B cell (primary cell): ENCODE measurements around the gene GIPC3. TPM values are rescaled to one million over a fixed set of nuclear protein-coding genes. Genes with fewer than 3 reads are reported as not detected.

Experiments
- ATAC-seq: fragments of 200-7000 bp; cut with Tn5 transposase; one replicate; pipeline ENCODE4 v1.10.0; 2021; ENCODE audit warnings: low read depth, mild to moderate bottlenecking, moderate number of reproducible peaks, moderate library complexity
- CTCF ChIA-PET: fragments of 350-600 bp; sonication (Branson Sonifier 250); formaldehyde crosslinking; loops from one replicate; lab custom pipeline; 2021; ENCODE audit warnings: antibody characterized with exemption, inconsistent platforms; lab: Charles Lee
- POLR2A ChIA-PET: fragments of 350-600 bp; sonication (Branson Sonifier 250); formaldehyde crosslinking; loops from one replicate; lab custom pipeline; 2021; ENCODE audit warnings: antibody characterized with exemption; lab: Charles Lee
- DNase-seq: peaks from one replicate; pipeline ENCODE4 v3.0.0; 2013
- H2AFZ ChIP-seq: 2 replicates; pipeline ENCODE4 v1.6.1; 2012; ENCODE audit warnings: mild to moderate bottlenecking, low read depth, low read length; ENCODE audit not compliant: insufficient read depth, poor library complexity, severe bottlenecking
- H3K27ac ChIP-seq, 2 donors: 1 replicate in 1 of 2; 2 replicates in 1 of 2; pipeline ENCODE4 v1.5.1; 2012 to 2013; ENCODE audit warnings: low read length in 2 of 2, mild to moderate bottlenecking in 2 of 2, moderate library complexity in 1 of 2
- H3K27me3 ChIP-seq, 4 experiments: fragments of 200-600 bp in 1 of 4; sonication (generic) in 1 of 4; replicated peaks in 1 of 4; 1 replicate in 2 of 4; 2 replicates in 2 of 4; pipeline versions ENCODE4 v1.6.1 to v1.7.0; 2013 to 2016; ENCODE audit warnings: low read length in 3 of 4, mild to moderate bottlenecking in 2 of 4, mixed read lengths in 1 of 4, moderate library complexity in 1 of 4; ENCODE audit not compliant: insufficient read depth in 4 of 4, control insufficient read depth in 3 of 4; ENCODE audit errors: control extremely low read depth in 1 of 4
- H3K36me3 ChIP-seq, 2 experiments: replicated peaks in 1 of 2; 1 replicate in 1 of 2; 2 replicates in 1 of 2; pipeline versions ENCODE4 v1.6.1 to v1.7.1; 2013; ENCODE audit warnings: low read length in 1 of 2; ENCODE audit not compliant: insufficient read depth in 2 of 2, control insufficient read depth in 1 of 2; ENCODE audit errors: control extremely low read depth in 1 of 2, extremely low read depth in 1 of 2
- H3K4me1 ChIP-seq, 2 donors: fragments of 200-600 bp in 1 of 2; sonication (generic) in 1 of 2; 1 replicate in 1 of 2; 2 replicates in 1 of 2; pipeline versions ENCODE4 v1.5.1 to v1.6.1; 2013 to 2017; ENCODE audit warnings: low read length in 2 of 2; ENCODE audit not compliant: control insufficient read depth in 2 of 2, insufficient read depth in 2 of 2
- H3K4me2 ChIP-seq: replicated peaks from 2 replicates; pipeline ENCODE3; 2012; ENCODE audit warnings: mild to moderate bottlenecking, low read depth, low read length; ENCODE audit not compliant: poor library complexity, severe bottlenecking
- H3K4me3 ChIP-seq, 5 experiments: fragments of 200-600 bp in 1 of 5; sonication (generic) in 1 of 5; 1 replicate in 3 of 5; 2 replicates in 2 of 5; pipeline versions ENCODE4 v1.5.1 to v1.7.0; 2011 to 2016; ENCODE audit warnings: low read length in 4 of 5, mild to moderate bottlenecking in 4 of 5, low read depth in 2 of 5, control low read depth in 1 of 5, moderate library complexity in 1 of 5; ENCODE audit not compliant: insufficient read depth in 1 of 5; ENCODE audit errors: control extremely low read depth in 1 of 5, extremely low read depth in 1 of 5
- H3K79me2 ChIP-seq: fragments of 200-600 bp; sonication (generic); one replicate; pipeline ENCODE4 v1.6.0; 2016; ENCODE audit warnings: low read length; ENCODE audit not compliant: control insufficient read depth, insufficient read depth
- H3K9ac ChIP-seq: fragments of 200-600 bp; sonication (generic); 2 replicates; pipeline ENCODE4 v1.6.1; 2017; ENCODE audit warnings: mild to moderate bottlenecking, low read length, moderate library complexity
- H3K9me3 ChIP-seq, 3 donors: one replicate each; pipeline versions ENCODE4 v1.6.1 to v1.7.1; 2013; ENCODE audit warnings: low read length in 2 of 3; ENCODE audit not compliant: control insufficient read depth in 2 of 3, insufficient read depth in 1 of 3; ENCODE audit errors: control extremely low read depth in 1 of 3
- H4K20me1 ChIP-seq: 2 replicates; pipeline ENCODE4 v1.6.0; 2012; ENCODE audit warnings: mild to moderate bottlenecking, low read length; ENCODE audit not compliant: insufficient read depth, control insufficient read depth, poor library complexity, severe bottlenecking
- H3K27ac Mint-ChIP-seq: one replicate; pipeline ENCODE4 v1.8.0; 2021; ENCODE audit warnings: mixed read lengths
- H3K27me3 Mint-ChIP-seq: one replicate; pipeline ENCODE4 v1.8.0; 2021; ENCODE audit warnings: mixed read lengths
- H3K4me1 Mint-ChIP-seq: one replicate; pipeline ENCODE4 v1.8.0; 2021; ENCODE audit warnings: mixed read lengths
- H3K4me3 Mint-ChIP-seq: one replicate; pipeline ENCODE4 v1.8.0; 2021; ENCODE audit warnings: mixed read lengths
- H3K9me3 Mint-ChIP-seq: one replicate; pipeline ENCODE4 v1.8.0; 2022; ENCODE audit warnings: mixed read lengths; ENCODE audit not compliant: insufficient read depth
- CTCF ChIP-seq: fragments of 200-600 bp; IDR thresholded peaks from one replicate; pipeline ENCODE4 v1.8.0; 2022; ENCODE audit warnings: antibody characterized with exemption, mild to moderate bottlenecking
- EZH2 ChIP-seq: IDR thresholded peaks from 2 replicates; pipeline ENCODE4 v1.6.1; 2012; ENCODE audit warnings: borderline replicate concordance, low read depth, mild to moderate bottlenecking, moderate library complexity, low read length; ENCODE audit not compliant: insufficient read depth, poor library complexity, severe bottlenecking
- WGBS: methylation state at CpG from one replicate; pipeline ENCODE4 v1.1.5; 2013; ENCODE audit warnings: missing lambda C conversion rate; ENCODE audit not compliant: insufficient coverage; 5-methylcytosine and 5-hydroxymethylcytosine counted together
- intact Hi-C: fragments of 100-400 bp; cut with micrococcal nuclease; formaldehyde crosslinking; loops from one replicate; pipeline ENCODE4 v1.10.0; 2022
- polyA plus RNA-seq: library from polyadenylated mRNA; depleted of rRNA; stranded (reverse); fragments of >200 nt; gene quantifications from 2 replicates; pipeline ENCODE4 v1.2.3, GENCODE V29; 2012
- total RNA-seq, 2 donors: library from RNA; stranded (reverse); fragments of 120-200 nt in 1 of 2; gene quantifications; 1 replicate in 1 of 2; 2 replicates in 1 of 2; pipeline versions ENCODE4 v1.2.3 to v1.2.4, GENCODE V29; 2013 to 2022

Gene GIPC3
- total and polyA plus RNA-seq, 2 donors (not counting 1 experiment from before 2014, with no cell fraction given) = 0.47 to 0.48 TPM

GRCh38 chr19:3554254-3555083 lies 30.8 kb upstream of the GIPC3 start:
- Mint-ChIP-seq H3K4me1 (peaks cover 51% of the 10 kb centered on the region), H3K27ac (peak overlapping the region; percentile 96), H3K9me3 (no peaks in the 10 kb centered on the region), H3K4me3 (peak overlapping the region; percentile 99), H3K27me3 (no peaks in the 10 kb centered on the region)
- Histone ChIP-seq H4K20me1 (peaks cover 28% of the 10 kb centered on the region), H3K36me3 (peaks cover 0 to 3% of the 10 kb centered on the region in 2 experiments), H3K27me3 (no peaks in the 10 kb centered on the region), H2AFZ (peak overlapping the region; percentile 21), H3K9ac (peak overlapping the region; percentile 31), H3K4me2 (peak overlapping the region; percentile 93), H3K4me3 (peak overlapping the region in 2 of 5 experiments; percentile 15 to 18), H3K27ac (peak overlapping the region; percentile 12 to 87), H3K9me3 (no peaks in the 10 kb centered on the region), H3K4me1 (peaks cover 42 to 58% of the 10 kb centered on the region in 2 donors), H3K79me2 (peaks cover 59% of the 10 kb centered on the region)
- no peak for ATAC-seq
- peak; percentile 58 for DNase-seq
- POLR2A ChIA-PET = interaction anchor here (0.6 to 0.7 kb wide), 2 partner anchors 431 to 522 kb away, joined by 8 to 9 read pairs; partner anchors contain the start of gene EEF2
- CTCF ChIA-PET = interaction anchor here (0.7 to 1.8 kb wide), 6 partner anchors 10 to 55 kb away, joined by 3 to 11 read pairs (median 4); no protein-coding TSS in a partner anchor
- intact Hi-C loops = loop anchor here (5.0 kb wide), 3 partner anchors 37 to 208 kb away; partner anchors contain the start of genes APBA3, MRPL54 and TBXA2R
- WGBS = 48% methylated on average over 14 of the region's 21 CpGs
- TF ChIP-seq EZH2 = no peak

GRCh38 chr19:3555653-3556422 lies 29.4 kb upstream of the GIPC3 start:
- H3K4me1 ChIP-seq = peaks cover 46 to 65% of the 10 kb centered on the region in 2 donors
- Mint-ChIP-seq H3K27ac (peak overlapping the region; percentile 94), H3K4me1 (peaks cover 53% of the 10 kb centered on the region), H3K27me3 (no peaks in the 10 kb centered on the region), H3K9me3 (no peaks in the 10 kb centered on the region), H3K4me3 (peak overlapping the region; percentile 99)
- H3K9ac ChIP-seq = peak overlapping the region; percentile 72
- 87% methylated on average over 14 of the region's 15 CpGs for WGBS
- peak overlapping the region; percentile 93 for H3K4me2 ChIP-seq
- TF ChIP-seq CTCF (no peak), EZH2 (no peak)
- CTCF ChIA-PET = interaction anchor here (2.2 to 3.3 kb wide), 2 partner anchors 10 to 29 kb away, joined by 12 to 37 read pairs; partner anchors contain the start of gene GIPC3
- H3K36me3 ChIP-seq = no peaks in the 10 kb centered on the region
- H3K9me3 ChIP-seq = no peaks in the 10 kb centered on the region
- H3K27me3 ChIP-seq = no peaks in the 10 kb centered on the region
- POLR2A ChIA-PET = interaction anchor here (1.1 kb wide), 1 partner anchor 21 kb away, joined by 6 read pairs; no protein-coding TSS in a partner anchor
- H3K4me3 ChIP-seq = peak overlapping the region in 4 of 5 experiments; percentile 57 to 77 (median 72)
- no peak overlapping the region for H2AFZ ChIP-seq
- H4K20me1 ChIP-seq = peaks cover 25% of the 10 kb centered on the region
- H3K79me2 ChIP-seq = peaks cover 57% of the 10 kb centered on the region
- peak overlapping the region in 1 of 2 donors; percentile 87 for H3K27ac ChIP-seq
- DNase-seq (no peak), ATAC-seq (no peak)
- intact Hi-C loops = loop anchor here (5.0 kb wide), 2 partner anchors 51 to 206 kb away; partner anchors contain the start of genes APBA3, MRPL54 and TBXA2R
